Measurements from ENCODE around the gene DLGAP1. TPM values are rescaled to one million over a fixed set of nuclear protein-coding genes. Genes with fewer than 3 reads are reported as not detected.

DLGAP1 gene
- total and polyA plus RNA-seq, 2 experiments from 2014 or later = 17.0 to 48.5 TPM

- TF ChIP-seq EZH2 (IDR thresholded peaks at IDR 0.05; ENCODE audit: low read depth, unreplicated experiment) (no peak), STAT1 (IDR thresholded peaks at IDR 0.05; ENCODE audit: unreplicated experiment) (no peak), POLR2AphosphoS5 (IDR thresholded peaks at IDR 0.05; ENCODE audit: low read depth) (no peak)
These were observed 565.3 kb downstream of the DLGAP1 start (continued) for GRCh38 chr18:3889803-3890202.

GRCh38 chr18:3889121-3889520 is 566.0 kb downstream of the DLGAP1 start:
- H3K9me2 ChIP-seq (ENCODE audit: insufficient read depth) = no peaks in the 10 kb centered on the region
- Mint-ChIP-seq H3K27ac (no peak overlapping the region), H3K27me3 (ENCODE audit: insufficient read depth, low read depth, poor library complexity) (peaks cover 2% of the 10 kb centered on the region), H3K36me3 (ENCODE audit: low read depth) (0 out of 3 replicates have a peak, but pooled peaks cover 3% of the 10 kb centered on the region), H3K4me3 (no peak overlapping the region), H3K9me3 (no peaks in the 10 kb centered on the region), H3K4me1 (peaks cover 6% of the 10 kb centered on the region; the same call in 1 of the 3 replicates)
- H4K20me1 ChIP-seq (replicated peaks; ENCODE audit: insufficient read depth) = no peaks in the 10 kb centered on the region
- H3K4me2 ChIP-seq = no peak overlapping the region
- DNase-seq (ENCODE audit: low spot score) = no peak
- H3F3A ChIP-seq (replicated peaks; ENCODE audit: low read depth) = no peaks in the 10 kb centered on the region
- no peaks in the 10 kb centered on the region for H3K79me2 ChIP-seq (replicated peaks; ENCODE audit: insufficient read depth)
- ATAC-seq = no peak
- no peak overlapping the region for H2AFZ ChIP-seq
- H3K36me3 ChIP-seq (ENCODE audit: insufficient read depth) = no peaks in the 10 kb centered on the region
- no peaks in the 10 kb centered on the region for H3K4me1 ChIP-seq (ENCODE audit: insufficient read depth)
- H3K4me3 ChIP-seq = no peak overlapping the region
- no peak for TF ChIP-seq CREB1 (CRISPR knock-in tag; IDR thresholded peaks at IDR 0.05; ENCODE audit: low read depth)
- TF ChIP-seq ZNF114 (CRISPR knock-in tag; IDR thresholded peaks at IDR 0.05) = no peak
- no peak for TF ChIP-seq CTCF (conservative IDR thresholded peaks at IDR 0.05; ENCODE audit: low read depth in 2 of 2)
- TF ChIP-seq EZH2 (IDR thresholded peaks at IDR 0.05; ENCODE audit: low read depth, unreplicated experiment) = no peak
- no peak for TF ChIP-seq EZH2phosphoT487 (IDR thresholded peaks at IDR 0.05; ENCODE audit: unreplicated experiment)
- TF ChIP-seq POLR2AphosphoS5 (IDR thresholded peaks at IDR 0.05; ENCODE audit: low read depth) = no peak
- no peak for TF ChIP-seq JUNB (IDR thresholded peaks at IDR 0.05; ENCODE audit: unreplicated experiment)
- TF ChIP-seq ETS1 (IDR thresholded peaks at IDR 0.05) = no peak
- no peak for TF ChIP-seq REST (IDR thresholded peaks at IDR 0.05; ENCODE audit: unreplicated experiment)
- no peak for TF ChIP-seq ZNF462 (CRISPR knock-in tag; IDR thresholded peaks at IDR 0.05)
- TF ChIP-seq NANOG (IDR thresholded peaks at IDR 0.05; ENCODE audit: borderline replicate concordance) = no peak
- no peak for TF ChIP-seq ZNF331 (CRISPR knock-in tag; IDR thresholded peaks at IDR 0.05; ENCODE audit: low read depth)
- no peak for TF ChIP-seq STAT1 (IDR thresholded peaks at IDR 0.05; ENCODE audit: unreplicated experiment)
- H3K27ac ChIP-seq (ENCODE audit: low read depth) = no peak overlapping the region
- no peaks in the 10 kb centered on the region for H3K27me3 ChIP-seq (ENCODE audit: insufficient read depth)

Measured in GM23338 (cell line).